B cell (primary cell): ENCODE data around the gene PEX14.

Experiments
- EZH2 ChIP-seq: IDR thresholded peaks from 2 replicates; pipeline ENCODE4 v1.6.1; 2012; ENCODE audit warnings: borderline replicate concordance, low read depth, mild to moderate bottlenecking, moderate library complexity, low read length; ENCODE audit not compliant: insufficient read depth, poor library complexity, severe bottlenecking
- TF ChIP-seq, protein P1 (sequence below): fragments of 200-600 bp; IDR thresholded peaks from one replicate; pipeline ENCODE4 v1.8.0; 2022; ENCODE audit warnings: antibody characterized with exemption, mild to moderate bottlenecking

- TF ChIP-seq, protein P1, sequence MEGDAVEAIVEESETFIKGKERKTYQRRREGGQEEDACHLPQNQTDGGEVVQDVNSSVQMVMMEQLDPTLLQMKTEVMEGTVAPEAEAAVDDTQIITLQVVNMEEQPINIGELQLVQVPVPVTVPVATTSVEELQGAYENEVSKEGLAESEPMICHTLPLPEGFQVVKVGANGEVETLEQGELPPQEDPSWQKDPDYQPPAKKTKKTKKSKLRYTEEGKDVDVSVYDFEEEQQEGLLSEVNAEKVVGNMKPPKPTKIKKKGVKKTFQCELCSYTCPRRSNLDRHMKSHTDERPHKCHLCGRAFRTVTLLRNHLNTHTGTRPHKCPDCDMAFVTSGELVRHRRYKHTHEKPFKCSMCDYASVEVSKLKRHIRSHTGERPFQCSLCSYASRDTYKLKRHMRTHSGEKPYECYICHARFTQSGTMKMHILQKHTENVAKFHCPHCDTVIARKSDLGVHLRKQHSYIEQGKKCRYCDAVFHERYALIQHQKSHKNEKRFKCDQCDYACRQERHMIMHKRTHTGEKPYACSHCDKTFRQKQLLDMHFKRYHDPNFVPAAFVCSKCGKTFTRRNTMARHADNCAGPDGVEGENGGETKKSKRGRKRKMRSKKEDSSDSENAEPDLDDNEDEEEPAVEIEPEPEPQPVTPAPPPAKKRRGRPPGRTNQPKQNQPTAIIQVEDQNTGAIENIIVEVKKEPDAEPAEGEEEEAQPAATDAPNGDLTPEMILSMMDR = no peak
- TF ChIP-seq EZH2 = no peak
These were observed 158.7 kb downstream of the PEX14 start for GRCh38 chr1:10633416-10633815.
